ENCODE measurements around the gene UBE3D.
"Not testable (repeated sequence)": the region's sequence is repeated elsewhere in the genome, so short reads cannot be mapped to it uniquely, and the experiment has no call there.

UBE3D gene

GRCh38 chr6:82861121-82861520 lies 204.5 kb downstream of the UBE3D start:
- Histone ChIP-seq H3K9ac (ENCODE audit: low read length) (no peak overlapping the region), H3K9me3 (ENCODE audit: insufficient read depth, low read length) (no peaks in the 10 kb centered on the region), H2AFZ (ENCODE audit: low read depth, low read length, severe bottlenecking) (no peak overlapping the region), H3K27ac (ENCODE audit: low read depth, low read length) (no peak overlapping the region), H3K4me2 (ENCODE audit: low read depth, low read length, poor library complexity, severe bottlenecking) (no peak overlapping the region), H3K4me3 (ENCODE audit: insufficient read depth, low read length, poor library complexity, severe bottlenecking) (no peak overlapping the region), H3K36me3 (ENCODE audit: low read length) (no peaks in the 10 kb centered on the region), H3K27me3 (ENCODE audit: low read length) (no peaks in the 10 kb centered on the region), H3K79me2 (ENCODE audit: insufficient read depth, low read length) (no peaks in the 10 kb centered on the region), H3K9me2 (replicated peaks; ENCODE audit: insufficient read depth, low read length) (no peaks in the 10 kb centered on the region), H4K20me1 (ENCODE audit: low read depth, low read length) (no peaks in the 10 kb centered on the region), H3F3A (ENCODE audit: insufficient read depth) (no peaks in the 10 kb centered on the region)
- TF ChIP-seq CTCF (IDR thresholded peaks at IDR 0.05; ENCODE audit: insufficient read depth, low read length, poor library complexity, severe bottlenecking) (no peak), EZH2phosphoT487 (conservative IDR thresholded peaks at IDR 0.05; ENCODE audit: low read length) (no peak)

- H3K9me2 ChIP-seq (replicated peaks; ENCODE audit: insufficient read depth, low read length); H3K27ac ChIP-seq (ENCODE audit: low read depth, low read length); H3K36me3 ChIP-seq (ENCODE audit: low read length); H3K79me2 ChIP-seq (ENCODE audit: insufficient read depth, low read length); H2AFZ ChIP-seq (ENCODE audit: low read depth, low read length, severe bottlenecking); H3K9me3 ChIP-seq (ENCODE audit: insufficient read depth, low read length); H3K4me2 ChIP-seq (ENCODE audit: low read depth, low read length, poor library complexity, severe bottlenecking); H3F3A ChIP-seq (ENCODE audit: insufficient read depth); H4K20me1 ChIP-seq (ENCODE audit: low read depth, low read length); H3K4me3 ChIP-seq (ENCODE audit: insufficient read depth, low read length, poor library complexity, severe bottlenecking); H3K27me3 ChIP-seq (ENCODE audit: low read length); H3K9ac ChIP-seq (ENCODE audit: low read length): not testable (repeated sequence)
Observed at GRCh38 chr6:82856077-82856476, 209.6 kb downstream of the UBE3D start.

GRCh38 chr6:82852904-82853303 lies 212.7 kb downstream of the UBE3D start:
- not testable (repeated sequence) for H3K36me3 ChIP-seq (ENCODE audit: low read length)

GRCh38 chr6:82843291-82843885 lies 222.3 kb downstream of the UBE3D start:
- Histone ChIP-seq H3K79me2 (ENCODE audit: insufficient read depth, low read length) (no peaks in the 10 kb centered on the region), H3K9me3 (ENCODE audit: insufficient read depth, low read length) (no peaks in the 10 kb centered on the region; the same call in 1 of the 2 replicates), H3F3A (ENCODE audit: insufficient read depth) (no peaks in the 10 kb centered on the region), H3K9ac (ENCODE audit: low read length) (no peak overlapping the region), H3K27me3 (ENCODE audit: low read length) (no peaks in the 10 kb centered on the region), H3K4me2 (ENCODE audit: low read depth, low read length, poor library complexity, severe bottlenecking) (no peak overlapping the region), H3K4me3 (ENCODE audit: insufficient read depth, low read length, poor library complexity, severe bottlenecking) (no peak overlapping the region), H3K9me2 (replicated peaks; ENCODE audit: insufficient read depth, low read length) (no peaks in the 10 kb centered on the region), H4K20me1 (ENCODE audit: low read depth, low read length) (no peaks in the 10 kb centered on the region), H2AFZ (ENCODE audit: low read depth, low read length, severe bottlenecking) (no peak overlapping the region), H3K36me3 (ENCODE audit: low read length) (no peaks in the 10 kb centered on the region), H3K27ac (ENCODE audit: low read depth, low read length) (no peak overlapping the region)
- TF ChIP-seq CTCF (IDR thresholded peaks at IDR 0.05; ENCODE audit: insufficient read depth, low read length, poor library complexity, severe bottlenecking), result no peak
- TF ChIP-seq EZH2phosphoT487 (conservative IDR thresholded peaks at IDR 0.05; ENCODE audit: low read length), result no peak

More at GRCh38 chr6:82852904-82853303, 212.7 kb downstream of the UBE3D start:
- H3K27ac ChIP-seq (ENCODE audit: low read depth, low read length); H4K20me1 ChIP-seq (ENCODE audit: low read depth, low read length); H3K4me3 ChIP-seq (ENCODE audit: insufficient read depth, low read length, poor library complexity, severe bottlenecking); H3K9me2 ChIP-seq (replicated peaks; ENCODE audit: insufficient read depth, low read length); H3K9me3 ChIP-seq (ENCODE audit: insufficient read depth, low read length); H3K79me2 ChIP-seq (ENCODE audit: insufficient read depth, low read length); H3K9ac ChIP-seq (ENCODE audit: low read length); H2AFZ ChIP-seq (ENCODE audit: low read depth, low read length, severe bottlenecking); H3K4me2 ChIP-seq (ENCODE audit: low read depth, low read length, poor library complexity, severe bottlenecking); H3F3A ChIP-seq (ENCODE audit: insufficient read depth); H3K27me3 ChIP-seq (ENCODE audit: low read length): not testable (repeated sequence)
